GM23338 (cell line): ENCODE measurements around the gene DYNLT4. TPM values are rescaled to one million over a fixed set of nuclear protein-coding genes. Genes with fewer than 3 reads are reported as not detected.

Experiments used
- ATAC-seq: fragments of 200-7000 bp; cut with Tn5 transposase; 3 replicates; pipeline ENCODE4 v1.9.1; 2020
- DNase-seq: peaks from one replicate; pipeline ENCODE4 v3.0.0-alpha.2; 2015; ENCODE audit warnings: low spot score
- H2AFZ ChIP-seq: fragments of 200-600 bp; sonication (generic); 2 replicates; pipeline ENCODE4 v1.8.0; 2016; ENCODE audit warnings: antibody characterized with exemption, mild to moderate bottlenecking, moderate library complexity
- H3F3A ChIP-seq: fragments of 200-600 bp; sonication (generic); replicated peaks from 2 replicates; pipeline ENCODE4 v1.8.0; 2017; ENCODE audit warnings: antibody characterized with exemption, mixed run types, low read depth
- H3K27ac ChIP-seq: fragments of 200-600 bp; sonication (generic); 2 replicates; pipeline ENCODE4 v1.6.1; 2016; ENCODE audit warnings: low read depth
- H3K27me3 ChIP-seq: fragments of 200-600 bp; sonication (generic); 2 replicates; pipeline ENCODE4 v1.8.0; 2016; ENCODE audit warnings: mild to moderate bottlenecking, mixed run types, moderate library complexity; ENCODE audit not compliant: insufficient read depth
- H3K36me3 ChIP-seq: fragments of 200-600 bp; sonication (generic); 2 replicates; pipeline ENCODE4 v1.8.0; 2016; ENCODE audit warnings: mild to moderate bottlenecking; ENCODE audit not compliant: insufficient read depth
- H3K4me1 ChIP-seq: fragments of 200-600 bp; sonication (generic); 2 replicates; pipeline ENCODE4 v1.8.0; 2016; ENCODE audit warnings: mild to moderate bottlenecking, moderate library complexity; ENCODE audit not compliant: insufficient read depth
- H3K4me2 ChIP-seq: fragments of 200-600 bp; sonication (generic); 2 replicates; pipeline ENCODE4 v1.7.1; 2017; ENCODE audit warnings: mixed run types
- H3K4me3 ChIP-seq: fragments of 200-600 bp; sonication (generic); 2 replicates; pipeline ENCODE4 v1.6.1; 2016; ENCODE audit warnings: mixed run types
- H3K79me2 ChIP-seq: fragments of 200-600 bp; sonication (generic); replicated peaks from 2 replicates; pipeline ENCODE4 v1.8.0; 2017; ENCODE audit warnings: mild to moderate bottlenecking; ENCODE audit not compliant: insufficient read depth
- H3K9me2 ChIP-seq: fragments of 200-600 bp; sonication (generic); 2 replicates; pipeline ENCODE4 v1.8.0; 2017; ENCODE audit not compliant: insufficient read depth
- H4K20me1 ChIP-seq: fragments of 200-600 bp; sonication (generic); replicated peaks from 2 replicates; pipeline ENCODE4 v1.8.0; 2017; ENCODE audit warnings: mild to moderate bottlenecking; ENCODE audit not compliant: insufficient read depth
- H3K27ac Mint-ChIP-seq: 2 replicates; pipeline ENCODE4 v1.8.0; 2020; ENCODE audit warnings: inconsistent platforms, mild to moderate bottlenecking, moderate library complexity, mixed read lengths
- H3K27me3 Mint-ChIP-seq: 3 replicates; pipeline ENCODE4 v1.8.0; 2022; ENCODE audit warnings: low read depth, mild to moderate bottlenecking, moderate library complexity, mixed read lengths, inconsistent platforms; ENCODE audit not compliant: insufficient read depth, poor library complexity
- H3K36me3 Mint-ChIP-seq: 3 replicates; pipeline ENCODE4 v1.8.0; 2021; ENCODE audit warnings: low read depth, mild to moderate bottlenecking, inconsistent platforms, moderate library complexity, mixed read lengths
- H3K4me1 Mint-ChIP-seq: 3 replicates; pipeline ENCODE4 v1.8.0; 2020; ENCODE audit warnings: mild to moderate bottlenecking, inconsistent platforms, mixed read lengths
- H3K4me3 Mint-ChIP-seq: 3 replicates; pipeline ENCODE4 v1.8.0; 2021; ENCODE audit warnings: moderate library complexity, mild to moderate bottlenecking, inconsistent platforms, mixed read lengths
- H3K9me3 Mint-ChIP-seq: 3 replicates; pipeline ENCODE4 v1.8.0; 2020; ENCODE audit warnings: moderate library complexity, mild to moderate bottlenecking, inconsistent platforms, mixed read lengths
- CREB1 ChIP-seq: fragments of 250-450 bp; sonication (Bioruptor Pico); IDR thresholded peaks from 2 replicates; pipeline ENCODE4 v1.5.0; 2020; ENCODE audit warnings: low read depth, mild to moderate bottlenecking, moderate library complexity
- JUNB ChIP-seq: IDR thresholded peaks from one replicate; pipeline ENCODE4 v1.6.1; 2016; ENCODE audit warnings: antibody characterized with exemption; ENCODE audit not compliant: unreplicated experiment
- ZNF114 ChIP-seq: fragments of 250-450 bp; sonication (Bioruptor Pico); IDR thresholded peaks from 2 replicates; pipeline ENCODE4 v1.5.0; 2020; ENCODE audit warnings: mild to moderate bottlenecking, moderate library complexity
- long read RNA-seq: library from polyadenylated mRNA; unstranded; transcript quantifications from one replicate; pipeline ENCODE4 v2.0.0, GENCODE V29; 2020; ENCODE audit not compliant: unreplicated experiment
- polyA plus RNA-seq: library from polyadenylated mRNA; unstranded; fragments of >200 nt; fragmentation: Nextera tagmentation; extraction: Ambion mirVana; gene quantifications from 2 replicates; pipeline ENCODE4 v1.2.1, GENCODE V29; 2016
- total RNA-seq: library from RNA; depleted of rRNA; stranded (reverse); fragments of >200 nt; shearing (Covaris generic); gene quantifications from 2 replicates; pipeline ENCODE4 v1.2.3, GENCODE V29; 2014; rRNA removed
- TF ChIP-seq, protein P1 (sequence below): fragments of 250-450 bp; sonication (Bioruptor Pico); IDR thresholded peaks from 2 replicates; pipeline ENCODE4 v1.5.0; 2020; ENCODE audit warnings: mild to moderate bottlenecking, moderate library complexity

The DYNLT4 gene, protein sequence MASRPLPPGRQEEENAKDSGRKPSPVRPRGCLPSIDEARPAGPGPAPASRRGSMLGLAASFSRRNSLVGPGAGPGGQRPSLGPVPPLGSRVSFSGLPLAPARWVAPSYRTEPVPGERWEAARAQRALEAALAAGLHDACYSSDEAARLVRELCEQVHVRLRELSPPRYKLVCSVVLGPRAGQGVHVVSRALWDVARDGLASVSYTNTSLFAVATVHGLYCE
- total RNA-seq (0.73 TPM in 1 of 2 replicates, not detected in the other), polyA plus RNA-seq (not detected in 2 replicates)
- long read RNA-seq, result 0 reads

DNA sequence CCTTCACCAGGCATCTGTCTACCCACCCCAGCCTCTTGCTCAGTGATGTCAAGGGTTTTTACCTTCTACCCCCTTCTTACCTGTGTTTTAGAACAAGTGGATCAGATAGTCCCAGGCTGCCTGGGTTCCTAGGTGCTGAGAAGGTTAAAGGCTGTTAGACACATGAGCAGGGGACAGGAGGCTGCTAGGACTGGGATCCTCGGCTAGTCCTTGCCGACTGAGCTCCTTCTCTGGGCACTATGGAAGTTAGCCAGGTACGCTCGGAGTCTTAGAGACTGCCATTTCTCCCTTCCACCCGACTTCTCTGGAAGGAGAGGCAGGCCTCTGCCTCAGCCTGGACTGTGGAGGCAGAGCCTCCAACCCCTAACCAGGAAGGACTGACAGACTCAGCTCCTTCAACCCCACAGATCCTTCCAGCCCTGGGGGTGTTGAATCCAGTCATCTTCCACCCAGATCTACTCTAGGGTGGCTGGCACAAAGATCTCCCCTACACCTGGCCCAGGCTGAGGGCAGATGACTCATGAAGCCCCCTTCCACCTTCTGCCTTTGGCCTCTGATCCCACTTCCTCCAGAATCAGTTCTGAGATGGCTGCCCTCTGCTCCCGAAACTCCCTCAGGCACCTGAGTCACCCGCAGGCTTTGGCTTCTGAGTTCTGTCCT lies at the start of gene DYNLT4:
Gene DYNLT4 (minus strand): TSS at position 648 of the 660 bp plus-strand sequence. CDS start 683 bp downstream, outside the sequence.
- ATAC-seq (no peak), DNase-seq (no peak)
- Histone ChIP-seq H3F3A (peaks cover 6% of the 10 kb centered on the region; the same call in 1 of the 2 replicates), H3K4me2 (peak within 1 kb of the TSS; percentile 76), H4K20me1 (no peaks in the 10 kb centered on the region), H3K4me1 (peaks cover 34% of the 10 kb centered on the region), H3K4me3 (peak within 1 kb of the TSS; percentile 47), H3K36me3 (no peaks in the 10 kb centered on the region; the same call in 1 of the 2 replicates), H3K9me2 (no peaks in the 10 kb centered on the region), H2AFZ (no peak within 1 kb of the TSS), H3K27me3 (peaks cover under 1% of the 10 kb centered on the region; the same call in 1 of the 2 replicates), H3K79me2 (no peaks in the 10 kb centered on the region), H3K27ac (peak within 1 kb of the TSS; percentile 93)
- no peak for TF ChIP-seq CREB1 (CRISPR knock-in tag)
- no peak for TF ChIP-seq JUNB
- TF ChIP-seq, protein P1, sequence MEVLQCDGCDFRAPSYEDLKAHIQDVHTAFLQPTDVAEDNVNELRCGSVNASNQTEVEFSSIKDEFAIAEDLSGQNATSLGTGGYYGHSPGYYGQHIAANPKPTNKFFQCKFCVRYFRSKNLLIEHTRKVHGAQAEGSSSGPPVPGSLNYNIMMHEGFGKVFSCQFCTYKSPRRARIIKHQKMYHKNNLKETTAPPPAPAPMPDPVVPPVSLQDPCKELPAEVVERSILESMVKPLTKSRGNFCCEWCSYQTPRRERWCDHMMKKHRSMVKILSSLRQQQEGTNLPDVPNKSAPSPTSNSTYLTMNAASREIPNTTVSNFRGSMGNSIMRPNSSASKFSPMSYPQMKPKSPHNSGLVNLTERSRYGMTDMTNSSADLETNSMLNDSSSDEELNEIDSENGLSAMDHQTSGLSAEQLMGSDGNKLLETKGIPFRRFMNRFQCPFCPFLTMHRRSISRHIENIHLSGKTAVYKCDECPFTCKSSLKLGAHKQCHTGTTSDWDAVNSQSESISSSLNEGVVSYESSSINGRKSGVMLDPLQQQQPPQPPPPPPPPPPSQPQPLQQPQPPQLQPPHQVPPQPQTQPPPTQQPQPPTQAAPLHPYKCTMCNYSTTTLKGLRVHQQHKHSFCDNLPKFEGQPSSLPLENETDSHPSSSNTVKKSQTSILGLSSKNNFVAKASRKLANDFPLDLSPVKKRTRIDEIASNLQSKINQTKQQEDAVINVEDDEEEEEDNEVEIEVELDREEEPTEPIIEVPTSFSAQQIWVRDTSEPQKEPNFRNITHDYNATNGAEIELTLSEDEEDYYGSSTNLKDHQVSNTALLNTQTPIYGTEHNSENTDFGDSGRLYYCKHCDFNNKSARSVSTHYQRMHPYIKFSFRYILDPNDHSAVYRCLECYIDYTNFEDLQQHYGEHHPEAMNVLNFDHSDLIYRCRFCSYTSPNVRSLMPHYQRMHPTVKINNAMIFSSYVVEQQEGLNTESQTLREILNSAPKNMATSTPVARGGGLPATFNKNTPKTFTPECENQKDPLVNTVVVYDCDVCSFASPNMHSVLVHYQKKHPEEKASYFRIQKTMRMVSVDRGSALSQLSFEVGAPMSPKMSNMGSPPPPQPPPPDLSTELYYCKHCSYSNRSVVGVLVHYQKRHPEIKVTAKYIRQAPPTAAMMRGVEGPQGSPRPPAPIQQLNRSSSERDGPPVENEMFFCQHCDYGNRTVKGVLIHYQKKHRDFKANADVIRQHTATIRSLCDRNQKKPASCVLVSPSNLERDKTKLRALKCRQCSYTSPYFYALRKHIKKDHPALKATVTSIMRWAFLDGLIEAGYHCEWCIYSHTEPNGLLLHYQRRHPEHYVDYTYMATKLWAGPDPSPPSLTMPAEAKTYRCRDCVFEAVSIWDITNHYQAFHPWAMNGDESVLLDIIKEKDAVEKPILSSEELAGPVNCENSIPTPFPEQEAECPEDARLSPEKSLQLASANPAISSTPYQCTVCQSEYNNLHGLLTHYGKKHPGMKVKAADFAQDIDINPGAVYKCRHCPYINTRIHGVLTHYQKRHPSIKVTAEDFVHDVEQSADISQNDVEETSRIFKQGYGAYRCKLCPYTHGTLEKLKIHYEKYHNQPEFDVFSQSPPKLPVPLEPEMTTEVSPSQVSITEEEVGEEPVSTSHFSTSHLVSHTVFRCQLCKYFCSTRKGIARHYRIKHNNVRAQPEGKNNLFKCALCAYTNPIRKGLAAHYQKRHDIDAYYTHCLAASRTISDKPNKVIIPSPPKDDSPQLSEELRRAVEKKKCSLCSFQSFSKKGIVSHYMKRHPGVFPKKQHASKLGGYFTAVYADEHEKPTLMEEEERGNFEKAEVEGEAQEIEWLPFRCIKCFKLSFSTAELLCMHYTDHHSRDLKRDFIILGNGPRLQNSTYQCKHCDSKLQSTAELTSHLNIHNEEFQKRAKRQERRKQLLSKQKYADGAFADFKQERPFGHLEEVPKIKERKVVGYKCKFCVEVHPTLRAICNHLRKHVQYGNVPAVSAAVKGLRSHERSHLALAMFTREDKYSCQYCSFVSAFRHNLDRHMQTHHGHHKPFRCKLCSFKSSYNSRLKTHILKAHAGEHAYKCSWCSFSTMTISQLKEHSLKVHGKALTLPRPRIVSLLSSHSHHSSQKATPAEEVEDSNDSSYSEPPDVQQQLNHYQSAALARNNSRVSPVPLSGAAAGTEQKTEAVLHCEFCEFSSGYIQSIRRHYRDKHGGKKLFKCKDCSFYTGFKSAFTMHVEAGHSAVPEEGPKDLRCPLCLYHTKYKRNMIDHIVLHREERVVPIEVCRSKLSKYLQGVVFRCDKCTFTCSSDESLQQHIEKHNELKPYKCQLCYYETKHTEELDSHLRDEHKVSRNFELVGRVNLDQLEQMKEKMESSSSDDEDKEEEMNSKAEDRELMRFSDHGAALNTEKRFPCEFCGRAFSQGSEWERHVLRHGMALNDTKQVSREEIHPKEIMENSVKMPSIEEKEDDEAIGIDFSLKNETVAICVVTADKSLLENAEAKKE (CRISPR knock-in tag), result no peak
- no peak for TF ChIP-seq ZNF114
- peak within 1 kb of the TSS; percentile 50 for H3K4me3 Mint-ChIP-seq
- H3K27ac Mint-ChIP-seq, result peak within 1 kb of the TSS; percentile 99
- H3K4me1 Mint-ChIP-seq, result peaks cover 35% of the 10 kb centered on the region
- H3K9me3 Mint-ChIP-seq, result no peaks in the 10 kb centered on the region
- peaks cover 38% of the 10 kb centered on the region for H3K36me3 Mint-ChIP-seq
- peaks cover 16% of the 10 kb centered on the region for H3K27me3 Mint-ChIP-seq
